CD4-positive, alpha-beta T cell treated with Interferon gamma for 1 hour (primary cell): ENCODE measurements around the gene SAP25.

Experiments used
- DNase-seq: peaks from one replicate; pipeline ENCODE4 v3.0.0-alpha.2; 2020

Gene SAP25

GRCh38 chr7:100573691-100574361, at the start of gene SAP25:
SAP25 (minus strand) TSS chr7:100573900; CDS start chr7:100573742, 158 bp downstream.
- DNase-seq = no peak

GRCh38 chr7:100621554-100621953, 47.9 kb upstream of the SAP25 start:
- no peak for DNase-seq

DNA sequence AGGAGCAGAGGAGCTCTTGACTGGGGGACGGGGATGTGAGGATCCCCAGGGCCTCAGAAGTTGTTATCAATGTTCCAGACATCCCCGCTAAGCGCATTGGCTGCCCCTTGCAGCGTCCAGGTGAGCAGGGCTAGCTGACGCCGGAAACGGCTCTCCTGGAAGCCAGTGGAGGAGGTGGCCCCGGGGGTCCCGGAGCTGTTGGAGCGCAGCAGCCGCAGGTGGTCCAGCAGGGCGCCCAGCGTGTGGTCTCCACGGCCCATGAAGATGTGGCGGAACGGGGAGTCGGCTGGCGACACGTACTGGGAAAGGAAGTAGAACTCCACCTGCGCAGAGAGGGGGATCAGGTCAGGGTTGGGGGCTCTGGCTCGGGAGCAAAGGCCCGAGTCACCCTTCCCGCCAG, 47.1 kb upstream of the SAP25 start:
- DNase-seq = no peak

DNA sequence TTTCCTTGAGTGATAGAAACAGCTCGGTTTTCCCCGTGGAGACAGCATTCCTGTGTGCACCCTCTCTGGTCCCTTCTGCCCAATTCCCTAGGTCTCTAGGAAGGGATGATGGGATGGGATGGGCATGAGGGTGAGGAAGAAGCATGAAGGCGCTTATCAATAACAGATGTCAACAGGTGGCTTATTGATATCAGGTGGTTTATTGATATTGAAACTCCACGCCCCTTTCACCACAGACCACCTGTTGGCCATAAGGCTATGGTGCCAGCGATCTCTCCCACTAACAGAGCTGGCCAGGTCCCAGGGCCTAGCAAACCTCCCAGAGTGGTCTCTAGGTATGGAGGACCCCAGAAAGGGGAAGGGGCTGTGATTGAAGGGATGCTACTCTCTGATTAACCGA, 46.5 kb upstream of the SAP25 start:
- DNase-seq = no peak

GRCh38 chr7:100614308-100614861, 40.7 kb upstream of the SAP25 start:
- DNase-seq = no peak

DNA sequence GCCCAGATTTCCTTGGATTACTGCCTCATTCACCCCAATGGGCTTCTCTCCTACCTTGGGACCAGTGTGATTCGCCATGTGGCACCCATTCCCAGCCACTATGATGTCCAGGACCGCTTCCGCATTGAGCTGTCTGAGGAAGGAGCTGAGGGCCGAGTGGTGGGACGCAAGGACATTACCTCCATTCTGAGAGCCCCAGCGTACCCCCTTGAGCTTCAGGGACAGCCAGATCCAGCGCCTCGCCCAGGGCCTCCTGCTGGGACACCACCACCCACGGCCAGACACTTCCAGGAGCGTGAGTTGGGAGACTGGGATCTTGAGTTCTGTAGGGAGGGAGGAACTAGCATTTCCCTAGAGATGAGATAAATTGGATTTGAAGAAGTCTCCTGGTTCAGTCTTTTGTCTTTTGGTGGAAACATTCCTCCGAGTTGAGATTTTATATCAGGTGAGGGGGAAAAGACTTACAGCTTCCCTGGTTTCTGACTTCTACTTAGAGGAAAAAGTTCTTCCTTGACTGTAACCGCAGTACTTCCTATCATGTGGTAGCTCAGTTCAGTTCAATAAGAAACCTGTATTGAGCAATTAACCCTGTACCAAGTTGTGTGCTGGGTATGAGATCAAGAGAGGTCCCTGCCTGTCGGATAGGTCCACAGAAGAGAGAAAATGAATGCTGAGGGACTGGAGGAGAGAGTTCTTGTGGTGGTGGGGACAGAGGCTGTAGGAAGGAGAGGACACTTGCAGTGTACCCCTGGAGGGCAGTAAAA, 39.9 kb upstream of the SAP25 start:
- no peak for DNase-seq

DNA sequence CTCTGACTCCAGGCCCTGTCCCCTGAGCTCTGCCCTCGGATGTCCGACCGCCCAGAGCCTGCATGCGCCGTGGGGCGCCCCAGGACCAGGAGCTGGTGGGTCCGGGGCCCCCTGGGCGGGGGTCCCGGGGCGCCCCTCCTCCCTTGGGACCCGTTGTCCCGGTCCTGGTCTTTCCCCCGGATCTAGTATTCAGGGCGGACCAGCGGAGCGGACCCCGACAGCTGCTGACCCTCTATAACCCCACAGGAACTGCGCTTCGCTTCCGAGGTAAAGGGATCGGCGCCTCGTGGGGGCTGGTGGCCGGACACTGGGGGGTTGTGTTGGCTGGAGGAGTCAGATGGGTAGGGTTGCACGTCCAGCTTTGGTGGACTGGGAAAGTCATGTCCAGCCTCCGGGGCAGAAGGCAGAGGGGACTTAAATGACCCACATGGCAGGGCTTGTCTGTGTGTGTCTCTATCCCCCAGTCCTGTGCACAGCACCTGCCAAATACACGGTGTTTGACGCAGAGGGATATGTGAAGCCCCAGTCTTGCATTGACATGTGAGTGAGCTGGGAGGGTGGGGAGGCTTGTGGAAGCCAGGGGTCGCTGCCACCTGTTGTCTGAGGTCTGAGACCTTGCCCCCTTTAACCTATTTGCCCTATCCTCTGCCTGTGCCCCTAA, 39.2 kb upstream of the SAP25 start:
- DNase-seq = no peak

DNA sequence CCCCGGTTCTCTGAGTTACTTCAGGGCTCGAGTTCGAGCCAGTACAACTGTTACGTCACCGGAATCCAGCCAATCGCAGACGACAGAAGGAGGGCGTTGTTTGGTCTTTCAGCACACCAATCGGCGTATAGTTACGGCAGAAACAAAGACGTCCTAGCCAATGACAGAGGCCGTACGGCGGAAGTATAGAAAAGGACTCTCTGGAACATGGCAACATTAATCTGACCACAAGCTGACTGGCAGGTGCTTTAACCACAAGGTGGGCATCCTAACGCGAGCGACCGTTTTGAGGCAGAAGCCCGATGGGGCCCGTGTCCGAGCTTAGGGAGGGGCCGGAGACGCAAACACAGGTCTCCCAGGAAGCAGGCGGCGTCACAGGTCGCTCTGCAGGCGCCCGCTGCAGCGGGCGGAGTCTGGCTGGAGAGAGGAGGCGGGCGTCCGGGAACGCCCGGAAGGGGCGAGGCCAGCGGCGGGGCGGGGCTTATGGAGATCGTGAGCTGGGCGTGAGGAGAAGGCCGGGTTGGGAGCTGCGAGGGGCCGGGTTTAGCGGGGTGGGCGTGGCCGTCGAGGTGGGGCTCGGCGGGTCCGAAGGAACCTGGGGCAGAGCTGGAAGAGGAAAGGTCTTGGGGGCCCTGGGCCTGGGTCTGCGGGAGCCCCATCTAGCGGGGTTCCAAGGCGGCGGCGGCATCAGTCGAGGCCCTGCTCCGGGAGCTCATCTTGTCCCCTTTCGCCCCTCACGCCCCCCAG, 38.5 kb upstream of the SAP25 start, which contains the start of gene MOSPD3:
MOSPD3 (plus strand) TSS at position 558 of the 747 bp plus-strand sequence. CDS start 252 bp downstream, outside the sequence.
- peak; percentile 98 for DNase-seq

DNA sequence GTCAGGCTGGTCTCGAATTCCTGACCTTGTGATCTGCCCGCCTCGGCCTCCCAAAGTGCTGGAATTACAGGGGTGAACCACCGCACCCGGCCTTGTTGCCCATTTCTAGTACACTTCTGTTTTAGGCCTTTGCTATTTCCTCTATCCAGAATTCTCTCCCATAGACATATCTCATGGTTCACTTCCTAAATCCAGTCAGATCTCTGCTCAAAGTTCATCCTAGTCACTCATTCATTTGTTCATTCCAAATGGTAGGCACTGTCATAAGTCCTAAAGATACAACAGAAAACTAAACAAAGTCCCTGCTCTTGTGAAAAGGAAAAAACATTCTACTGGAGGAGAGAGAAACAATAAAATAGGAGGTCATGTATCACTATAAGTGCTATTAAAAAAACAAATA, 36.3 kb upstream of the SAP25 start:
- DNase-seq = no peak

DNA sequence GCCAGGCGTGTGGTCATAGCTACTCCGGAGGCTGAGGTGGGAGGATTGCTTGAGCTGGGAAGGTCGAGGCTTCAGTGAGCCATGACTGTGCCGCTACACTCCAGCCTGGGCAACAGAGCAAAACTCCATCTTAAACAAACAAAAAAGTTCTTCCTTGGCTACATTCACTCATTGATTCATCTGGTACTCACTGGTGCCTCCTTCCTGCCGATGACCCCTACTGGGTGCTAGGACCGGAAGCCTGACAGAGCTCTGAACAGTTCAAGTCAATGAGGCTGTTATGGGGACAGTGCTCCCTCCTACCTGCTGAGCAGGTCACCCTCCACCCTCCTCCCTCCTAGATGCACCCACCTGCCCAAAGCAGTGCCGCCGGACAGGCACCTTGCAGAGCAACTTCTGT, 33.4 kb upstream of the SAP25 start:
- DNase-seq = no peak

- DNase-seq = no peak
These were observed 32.6 kb upstream of the SAP25 start for GRCh38 chr7:100606313-100606712.

DNA sequence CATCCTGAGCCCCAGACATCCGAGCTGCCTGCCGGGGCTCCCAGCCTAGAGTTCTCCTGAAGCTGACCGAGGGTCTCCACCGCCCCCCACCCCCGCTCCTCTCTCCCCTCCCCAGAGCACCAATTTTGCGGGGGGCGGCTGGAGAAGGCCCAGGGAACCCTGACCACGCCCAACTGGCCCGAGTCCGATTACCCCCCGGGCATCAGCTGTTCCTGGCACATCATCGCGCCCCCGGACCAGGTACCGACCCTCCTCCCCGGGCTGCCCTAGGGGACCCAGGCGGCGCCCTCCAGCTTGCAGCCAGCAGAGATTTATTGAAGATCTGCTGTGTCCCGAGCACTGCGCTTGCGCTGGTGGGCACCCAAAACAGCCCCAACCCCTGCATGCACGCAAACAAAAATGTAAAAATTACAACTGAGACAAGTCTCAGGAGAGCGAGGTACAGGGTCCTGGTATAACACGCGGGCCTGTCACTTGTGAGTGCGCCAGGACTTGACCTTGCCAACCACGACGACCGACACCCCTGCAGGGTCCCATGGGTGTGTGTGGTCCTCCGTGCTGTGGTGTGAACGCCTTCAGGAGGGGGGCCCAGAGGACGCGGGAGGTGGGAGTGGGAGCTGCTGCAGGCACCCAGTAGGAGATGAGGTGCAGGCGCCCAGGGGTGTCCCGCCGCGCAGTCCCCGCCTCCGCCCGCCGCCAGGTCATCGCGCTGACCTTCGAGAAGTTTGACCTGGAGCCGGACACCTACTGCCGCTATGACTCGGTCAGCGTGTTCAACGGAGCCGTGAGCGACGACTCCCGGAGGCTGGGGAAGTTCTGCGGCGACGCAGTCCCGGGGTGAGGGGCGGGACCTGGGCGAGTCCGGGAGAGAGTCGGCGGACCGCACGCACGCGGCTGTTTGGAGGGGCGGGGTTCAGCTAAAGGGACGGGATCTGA, 31.5 kb upstream of the SAP25 start:
- DNase-seq = peak; percentile 40

GRCh38 chr7:100604028-100604975, 30.6 kb upstream of the SAP25 start:
- DNase-seq = peak; percentile 78

DNA sequence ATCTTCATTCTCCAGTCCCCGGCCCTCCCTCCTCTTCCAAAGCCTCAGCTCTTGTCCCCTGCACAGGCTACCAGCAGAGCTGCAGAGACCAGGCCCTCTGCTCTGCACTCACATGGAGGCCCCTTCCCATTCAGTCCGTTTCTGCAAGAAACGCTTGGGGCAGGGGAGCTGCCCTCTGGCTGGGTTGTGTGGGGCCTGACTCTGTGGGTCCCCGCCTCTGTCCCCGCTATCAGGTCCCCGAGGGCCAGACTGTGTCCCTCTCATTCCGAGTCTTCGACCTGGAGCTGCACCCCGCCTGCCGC, 30.0 kb upstream of the SAP25 start:
- DNase-seq = no peak

DNA sequence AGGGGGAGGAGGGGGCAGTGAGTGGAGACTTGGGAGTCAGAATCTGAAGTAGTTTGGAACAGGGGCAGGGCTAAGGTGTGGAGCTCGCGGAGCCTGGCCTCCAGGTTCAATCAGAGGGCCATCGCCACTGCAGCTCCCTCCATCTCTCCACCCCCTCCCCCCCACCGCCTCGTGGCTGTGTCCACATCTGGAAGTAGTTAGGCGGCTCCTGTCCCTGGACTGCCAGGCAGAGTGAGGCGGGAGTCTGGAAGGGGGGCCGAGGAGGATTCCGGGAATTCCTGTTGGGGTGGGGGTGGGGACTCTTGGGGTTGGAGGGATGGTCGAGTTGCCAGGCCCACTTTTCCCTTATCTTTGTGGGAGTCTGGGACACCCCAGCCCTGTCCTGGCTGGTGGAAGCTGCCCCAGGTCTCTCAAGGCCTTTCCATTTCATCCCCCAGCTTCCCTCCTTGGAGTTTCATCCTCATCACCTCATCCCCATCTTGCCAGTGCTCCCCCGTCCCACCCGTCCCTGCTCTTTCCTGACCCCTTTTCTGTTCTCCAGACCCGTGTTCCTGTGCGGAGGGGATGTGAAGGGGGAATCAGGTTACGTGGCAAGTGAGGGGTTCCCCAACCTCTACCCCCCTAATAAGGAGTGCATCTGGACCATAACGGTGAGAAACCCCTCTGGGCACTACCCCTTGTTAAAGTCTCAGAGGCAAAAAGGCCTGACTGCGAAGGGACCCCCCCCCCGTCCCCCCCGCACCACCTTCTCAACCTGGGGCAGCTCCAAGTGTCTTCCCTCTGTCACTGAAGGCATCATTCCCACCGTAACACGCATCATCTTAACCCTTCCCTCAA, 29.4 kb upstream of the SAP25 start:
- no peak for DNase-seq

GRCh38 chr7:100600730-100601038, 27.0 kb upstream of the SAP25 start:
- no peak for DNase-seq

DNA sequence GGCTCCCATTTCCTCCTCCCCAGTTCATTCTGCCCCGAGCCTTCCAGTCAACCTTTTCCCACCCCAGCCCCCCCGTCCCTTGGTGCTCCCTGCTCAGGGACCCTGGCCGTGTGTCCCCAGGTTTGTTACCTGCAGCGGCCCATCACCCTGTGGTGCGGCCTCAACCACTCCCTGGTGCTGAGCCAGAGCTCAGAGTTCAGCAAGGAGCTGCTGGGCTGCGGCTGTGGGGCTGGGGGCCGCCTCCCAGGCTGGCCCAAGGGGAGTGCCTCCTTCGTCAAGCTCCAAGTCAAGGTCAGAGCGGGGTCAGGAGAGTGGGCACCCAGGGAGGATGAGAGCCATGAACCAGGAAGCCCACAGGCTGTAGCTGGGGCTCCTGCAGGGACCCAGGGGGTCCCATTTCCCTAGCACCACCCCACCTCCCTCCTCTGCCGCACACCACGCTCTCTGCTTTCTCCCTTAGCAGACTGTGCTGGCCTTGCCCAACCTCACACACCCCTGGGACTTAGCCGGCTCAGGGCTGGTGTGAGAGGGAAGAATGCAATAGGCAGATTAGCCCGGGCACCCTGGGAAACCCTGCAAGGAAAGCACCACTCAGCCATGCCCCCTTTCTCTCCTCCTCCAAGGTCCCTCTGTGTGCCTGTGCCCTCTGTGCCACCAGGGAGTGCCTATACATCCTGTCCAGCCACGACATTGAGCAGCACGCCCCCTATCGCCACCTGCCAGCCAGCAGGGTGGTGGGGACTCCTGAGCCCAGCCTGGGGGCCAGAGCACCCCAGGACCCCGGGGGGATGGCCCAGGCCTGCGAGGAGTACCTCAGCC, 26.4 kb upstream of the SAP25 start:
- DNase-seq = no peak

- no peak for DNase-seq
These were observed 24.7 kb upstream of the SAP25 start for GRCh38 chr7:100598425-100598824.

DNA sequence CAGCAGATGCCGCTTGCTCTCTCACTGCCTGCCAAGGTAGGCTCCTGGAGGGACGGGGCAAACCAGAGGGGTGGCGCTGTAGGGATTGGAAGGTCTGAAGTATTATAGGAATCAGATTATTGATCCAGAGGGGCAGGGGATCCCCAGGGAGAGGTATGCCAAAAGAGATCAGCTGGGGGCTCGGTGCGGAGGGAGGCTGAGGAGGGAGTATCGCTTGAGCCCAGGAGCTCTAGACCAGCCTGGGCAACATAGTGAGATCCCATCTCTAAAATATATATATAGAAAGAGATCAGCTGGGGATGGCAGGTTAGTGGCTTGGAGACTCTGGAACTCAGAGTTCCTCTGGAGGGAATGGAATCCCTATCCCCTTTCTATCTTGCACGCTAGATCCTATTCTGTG, 21.5 kb upstream of the SAP25 start:
- DNase-seq = no peak
